Measurements from ENCODE around the gene HSD17B12.

- TF ChIP-seq POLR2A (IDR thresholded peaks at IDR 0.05; ENCODE audit: low read length) (no peak), GATA1 (IDR thresholded peaks at IDR 0.05; ENCODE audit: low read depth, low read length) (no peak)
These were observed 13.2 kb downstream of the HSD17B12 start for GRCh38 chr11:43693731-43694130.

All from erythroblast (primary cell).